Inferior parietal cortex (tissue), 1 donor: ENCODE results near the gene ASB4.
"Not testable (repeated sequence)": the region's sequence is repeated elsewhere in the genome, so short reads cannot be mapped to it uniquely, and the experiment has no call there.

Experiments used
- DNase-seq: peaks from one replicate; pipeline ENCODE4 v3.0.0-alpha.2; 2016; ENCODE audit errors: extremely low spot score

Gene ASB4

DNA sequence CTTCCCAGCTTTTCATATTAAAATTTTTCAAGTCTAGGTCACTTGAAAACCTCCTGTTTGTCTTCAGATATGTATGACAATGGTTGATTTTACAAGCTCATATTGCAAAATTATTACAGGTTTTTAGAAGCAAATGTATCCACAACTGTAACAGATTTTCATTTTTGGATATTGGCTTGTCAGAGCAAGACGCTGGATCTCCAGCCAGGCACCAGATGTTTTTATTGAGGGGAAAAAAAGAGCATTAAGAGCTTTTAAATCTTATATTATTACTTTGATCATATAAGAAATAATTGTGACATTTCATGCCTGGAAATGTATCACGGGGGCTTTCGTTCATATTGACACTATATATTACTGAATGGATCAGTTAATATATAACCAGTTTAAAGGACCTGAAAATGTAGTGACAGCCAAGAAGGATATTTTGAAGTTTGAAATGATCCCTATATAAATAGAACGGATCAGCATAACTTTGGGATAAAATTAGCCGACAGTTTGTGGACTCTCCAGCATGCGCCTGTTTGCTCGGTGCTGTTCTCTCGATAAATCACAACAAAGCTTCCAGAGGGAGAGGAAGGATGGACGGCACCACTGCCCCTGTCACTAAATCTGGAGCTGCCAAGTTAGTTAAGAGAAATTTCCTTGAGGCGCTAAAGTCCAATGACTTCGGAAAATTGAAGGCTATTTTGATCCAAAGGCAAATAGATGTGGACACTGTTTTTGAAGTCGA is at the start of gene ASB4:
ASB4 (plus strand) TSS at position 553 of the 733 bp plus-strand sequence; CDS start at position 582, 29 bp downstream.
- no peak for DNase-seq

DNA sequence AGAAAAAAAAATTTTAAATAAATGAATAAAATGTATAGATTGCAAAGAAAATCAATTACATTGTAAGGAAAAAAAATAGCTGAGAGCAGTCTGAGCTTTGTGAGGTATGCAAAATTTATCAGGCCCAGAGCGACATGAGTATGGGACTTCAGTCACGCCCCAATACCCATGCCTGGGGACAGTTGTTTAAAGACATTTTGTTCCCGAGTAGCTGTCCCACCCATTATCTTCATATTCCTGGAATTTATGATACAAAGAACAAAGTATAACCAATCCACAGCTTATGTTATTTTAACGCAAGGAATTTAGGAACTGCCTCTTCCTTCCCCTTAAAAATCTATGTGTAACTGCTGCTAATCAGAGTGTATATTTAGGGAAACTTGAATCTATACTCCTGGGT is 49.3 kb upstream of the ASB4 start:
- no peak for DNase-seq

DNA sequence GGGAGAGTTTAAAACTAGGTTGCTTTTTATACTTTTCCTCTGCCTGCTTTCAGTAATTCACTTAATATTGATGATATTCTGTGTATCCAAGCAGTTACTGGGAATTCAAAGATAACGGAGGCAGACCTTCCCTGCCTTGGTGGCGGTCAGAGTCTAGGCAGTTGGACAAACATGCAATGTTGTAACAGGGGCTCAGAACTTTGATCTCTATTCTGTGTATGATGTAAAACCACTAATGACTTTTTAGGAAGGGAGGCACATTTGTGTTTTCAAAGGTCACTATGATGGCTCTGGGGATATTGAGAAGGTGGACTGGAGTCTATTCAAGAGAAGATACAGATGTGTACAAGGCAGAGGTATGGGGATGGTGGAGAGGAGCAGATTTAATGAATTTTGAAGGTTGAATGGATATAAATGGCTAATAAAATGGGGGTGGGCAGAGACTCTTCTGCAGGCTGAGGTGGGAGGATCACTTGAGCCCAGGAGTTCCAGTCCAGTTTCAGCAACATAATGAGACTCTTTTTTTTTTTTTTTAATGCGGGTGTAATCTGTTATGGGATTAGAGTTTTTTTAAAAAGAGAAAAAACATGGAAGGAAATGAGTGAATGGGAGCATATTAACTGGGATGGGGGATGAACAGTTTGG is 45.2 kb upstream of the ASB4 start:
- no peak for DNase-seq

DNA sequence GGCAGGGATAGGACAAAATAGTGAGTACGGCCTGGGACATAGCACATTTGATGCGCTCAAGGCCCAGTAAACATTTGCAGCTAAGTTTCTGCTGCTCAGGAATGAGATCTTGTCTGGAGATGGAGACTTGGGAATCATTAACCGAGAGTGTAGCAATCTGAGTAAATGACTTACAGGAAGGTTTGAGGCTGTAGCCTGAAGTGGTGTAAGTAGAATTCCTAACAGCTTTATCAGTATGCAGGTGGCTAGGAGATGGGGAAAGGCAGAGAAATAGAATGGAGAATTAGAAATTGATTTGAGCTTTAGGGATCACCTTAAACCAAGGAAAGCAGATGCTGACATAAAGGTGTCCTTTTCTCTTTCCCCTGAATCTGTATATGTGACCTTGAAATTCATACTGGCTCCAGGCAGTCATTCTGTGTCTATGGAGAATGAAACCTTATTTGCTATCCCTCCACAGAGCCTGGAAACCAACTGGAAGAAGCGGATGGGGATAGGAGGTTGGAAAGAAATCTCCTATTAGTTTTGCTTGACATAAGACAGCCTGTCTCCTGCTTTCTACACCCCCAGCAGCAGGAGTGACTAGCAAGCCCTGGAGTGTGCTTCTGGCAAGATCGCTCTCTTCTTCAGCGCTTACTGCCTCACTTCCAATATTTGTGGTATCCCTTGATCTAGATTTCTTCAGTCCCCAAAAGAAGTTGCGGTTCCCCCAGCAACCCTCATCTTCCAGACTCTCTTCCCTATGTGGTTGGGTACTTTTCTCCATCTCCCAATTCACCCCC is 44.5 kb upstream of the ASB4 start:
- no peak for DNase-seq

- no peak for DNase-seq
Measured at GRCh38 chr7:95444796-95445195, 40.9 kb upstream of the ASB4 start.

- DNase-seq, result no peak
Measured at GRCh38 chr7:95446618-95447017, 39.1 kb upstream of the ASB4 start.

DNA sequence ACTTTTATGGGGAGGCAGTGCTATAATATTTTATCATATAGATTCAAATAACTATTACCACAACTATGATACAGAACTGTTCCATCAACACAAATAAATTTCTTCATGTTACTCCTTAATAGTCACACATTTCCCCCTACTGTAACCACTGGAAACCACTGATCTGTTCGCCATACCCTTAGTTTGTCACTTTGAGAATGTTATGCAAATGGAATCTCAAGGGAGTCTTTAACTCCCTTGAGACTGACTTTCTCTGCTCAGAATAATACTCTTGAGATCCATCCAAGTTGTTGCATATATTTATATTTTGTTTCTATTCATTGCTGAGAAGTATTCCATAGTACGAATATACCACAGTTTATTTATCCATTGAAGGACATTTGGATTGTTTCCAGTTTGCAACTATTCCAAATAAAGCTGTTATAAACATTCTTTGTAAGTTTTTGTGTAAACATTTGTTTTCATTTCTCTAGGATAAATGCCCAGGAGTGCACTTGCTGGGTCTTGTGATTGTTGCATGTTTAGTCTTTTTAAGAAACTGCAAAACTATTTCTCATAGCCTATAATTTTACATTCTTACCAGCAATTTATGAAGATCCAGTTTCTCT is 31.2 kb upstream of the ASB4 start:
- no peak for DNase-seq

DNA sequence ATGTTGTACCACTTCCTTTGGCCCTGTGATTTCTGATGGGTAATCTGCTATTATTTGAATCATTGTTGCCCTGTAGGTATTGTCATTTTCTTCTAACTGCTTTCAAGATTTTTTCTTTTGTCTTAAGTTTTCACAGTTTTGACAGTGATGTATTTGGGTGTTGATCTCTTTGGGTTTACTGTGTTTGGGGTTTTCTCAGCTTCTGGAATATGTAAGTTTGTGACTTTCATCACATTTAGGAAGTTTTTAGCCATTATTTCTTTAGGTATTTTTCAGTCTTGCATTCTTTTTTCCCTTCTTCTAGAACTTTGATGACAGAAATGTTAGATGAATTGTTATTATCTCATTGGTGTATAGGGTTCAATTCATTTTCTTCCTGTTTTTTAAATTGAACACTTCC is 27.8 kb upstream of the ASB4 start:
- no peak for DNase-seq

DNA sequence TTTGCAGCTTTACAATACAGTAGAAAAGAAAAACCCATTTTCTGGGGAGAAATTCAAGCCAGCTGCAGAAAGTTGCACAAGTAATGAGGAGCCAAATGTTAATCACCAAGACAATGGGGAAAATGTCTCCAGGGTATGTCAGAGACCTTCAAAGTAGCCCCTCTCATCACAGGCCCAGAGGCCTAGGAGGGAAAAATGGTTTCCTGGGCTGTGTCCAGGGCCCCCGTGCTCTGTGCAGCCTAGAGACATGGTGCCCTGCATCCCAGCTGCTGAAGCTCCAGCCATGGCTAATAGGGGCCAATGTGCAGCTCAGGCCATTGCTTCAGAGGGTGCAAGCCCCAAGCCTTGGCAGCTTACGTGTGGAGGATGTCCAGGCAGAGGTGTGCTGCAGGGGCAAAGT is 25.1 kb upstream of the ASB4 start:
- DNase-seq, result not testable (repeated sequence)

GRCh38 chr7:95467912-95468607 is 17.7 kb upstream of the ASB4 start:
- no peak for DNase-seq

DNA sequence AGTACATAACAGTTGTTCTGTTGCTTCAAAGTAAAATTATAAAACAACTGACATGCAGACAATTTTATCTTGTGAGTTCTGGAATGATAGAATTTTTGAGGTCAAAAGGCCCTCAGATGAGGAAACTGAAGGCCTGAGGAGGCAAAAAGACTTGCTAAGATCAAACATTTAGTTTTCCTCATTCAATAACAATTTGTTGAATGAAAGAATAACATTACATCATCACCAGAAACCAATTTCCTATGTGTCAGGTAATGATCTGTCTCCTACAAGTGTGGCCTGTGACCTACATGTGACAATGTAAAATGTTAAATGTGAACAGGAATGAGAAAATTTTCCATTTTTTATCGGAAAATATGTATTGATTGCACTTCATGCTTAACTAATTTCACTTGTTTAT is 16.6 kb upstream of the ASB4 start:
- no peak for DNase-seq

DNA sequence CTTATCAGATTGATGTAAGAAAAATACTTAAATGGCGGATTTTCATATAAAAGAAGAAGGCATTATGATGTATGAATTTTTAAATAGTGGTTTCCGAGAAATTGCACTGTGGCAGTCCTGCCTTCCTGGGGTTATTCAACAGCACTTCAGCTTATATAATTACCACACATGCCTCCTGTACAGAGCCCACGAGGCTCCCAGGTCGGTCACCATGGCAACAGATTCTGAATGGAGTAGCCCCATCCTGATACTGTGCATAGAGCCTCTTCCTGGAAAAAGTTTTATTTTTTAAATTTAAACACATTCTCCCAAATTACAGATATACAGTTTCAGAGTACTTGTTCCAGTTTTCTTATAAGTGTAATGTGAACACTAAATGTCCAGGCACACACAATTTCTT is 15.9 kb upstream of the ASB4 start:
- DNase-seq, result no peak

- no peak for DNase-seq
Measured at GRCh38 chr7:95470452-95470851, 15.3 kb upstream of the ASB4 start.

GRCh38 chr7:95471071-95471470 is 14.7 kb upstream of the ASB4 start:
- DNase-seq, result no peak

GRCh38 chr7:95472581-95473161 is 13.1 kb upstream of the ASB4 start:
- DNase-seq, result peak; percentile 27

- DNase-seq, result no peak
Measured at GRCh38 chr7:95473276-95473985, 12.3 kb upstream of the ASB4 start.

GRCh38 chr7:95476072-95476847 is 9.5 kb upstream of the ASB4 start:
- DNase-seq, result no peak

DNA sequence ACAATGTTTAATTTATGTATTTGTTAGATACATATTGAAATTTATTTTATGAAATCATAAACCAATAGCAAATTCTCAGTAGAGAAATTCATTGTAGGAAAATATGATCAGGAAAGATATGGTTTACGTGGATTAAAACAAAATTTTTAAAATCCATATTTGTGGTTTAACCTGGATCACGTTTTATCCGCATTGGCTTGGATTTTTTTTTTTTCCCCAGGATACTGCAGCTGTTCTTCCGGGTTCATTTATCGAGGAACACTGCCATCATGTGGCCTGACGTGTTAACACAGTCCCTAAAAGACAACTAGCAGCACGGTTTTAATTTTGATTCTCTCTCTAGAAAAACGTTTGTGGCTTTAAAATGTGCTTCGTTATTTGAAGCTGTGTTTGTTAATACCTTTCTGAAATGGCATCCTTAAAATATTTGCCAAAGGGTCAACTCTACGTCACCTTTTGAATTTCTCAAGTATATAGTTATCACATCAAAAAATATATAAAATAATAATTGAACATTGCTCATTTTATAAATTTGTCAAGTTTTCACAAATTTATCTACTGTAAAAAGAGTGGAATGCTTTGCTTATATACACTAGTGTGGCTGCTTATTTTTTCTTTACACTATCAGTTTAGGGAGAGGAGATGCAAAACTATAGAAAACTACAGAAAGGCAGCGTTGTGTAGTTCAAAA is 8.7 kb upstream of the ASB4 start:
- DNase-seq, result peak; percentile 89
